Nephron progenitor cell (in vitro differentiated cells): ENCODE results near the gene VTA1.
A peak's percentile ranks its signal among the peaks of the same experiment; 100 is the strongest.
"Not testable (repeated sequence)": the region's sequence is repeated elsewhere in the genome, so short reads cannot be mapped to it uniquely, and the experiment has no call there.

Experiments used
- DNase-seq: peaks from one replicate; pipeline ENCODE4 v3.0.0; 2021
- H3K27ac Mint-ChIP-seq: 2 replicates; pipeline ENCODE4 v1.8.0; 2021; ENCODE audit warnings: mild to moderate bottlenecking, moderate library complexity, mixed read lengths
- H3K27me3 Mint-ChIP-seq: 2 replicates; pipeline ENCODE4 v1.8.0; 2021; ENCODE audit warnings: mild to moderate bottlenecking, low read depth, mixed read lengths; ENCODE audit not compliant: poor library complexity
- H3K36me3 Mint-ChIP-seq: 2 replicates; pipeline ENCODE4 v1.8.0; 2021; ENCODE audit warnings: low read depth, mixed read lengths
- H3K4me1 Mint-ChIP-seq: 2 replicates; pipeline ENCODE4 v1.8.0; 2021; ENCODE audit warnings: mixed read lengths
- H3K4me3 Mint-ChIP-seq: 2 replicates; pipeline ENCODE4 v1.8.0; 2021; ENCODE audit warnings: mild to moderate bottlenecking, moderate library complexity, mixed read lengths
- H3K9me3 Mint-ChIP-seq: 2 replicates; pipeline ENCODE4 v1.8.0; 2021; ENCODE audit warnings: mild to moderate bottlenecking, moderate library complexity, mixed read lengths
- CTCF ChIP-seq: fragments of 200-600 bp; sonication (generic); IDR thresholded peaks from 2 replicates; pipeline ENCODE4 v1.5.0; 2021; ENCODE audit warnings: antibody characterized with exemption

Gene VTA1

GRCh38 chr6:142146828-142147662, at the start of gene VTA1, which contains the start of gene NMBR:
TSS of gene VTA1 (plus strand) at chr6:142147263. CDS start at chr6:142147288, 25 bp downstream.
TSS of gene NMBR (minus strand) at chr6:142147122. CDS start at chr6:142088658, 58,464 bp downstream.
- H3K27me3 Mint-ChIP-seq, result peaks cover 3% of the 10 kb centered on the region
- H3K36me3 Mint-ChIP-seq, result peaks cover 21% of the 10 kb centered on the region
- peaks cover 4% of the 10 kb centered on the region for H3K9me3 Mint-ChIP-seq
- H3K27ac Mint-ChIP-seq, result peak within 1 kb of the TSS; percentile 66
- H3K4me3 Mint-ChIP-seq, result peak within 1 kb of the TSS; percentile 97
- TF ChIP-seq CTCF, result peak; percentile 81
- peaks cover 45% of the 10 kb centered on the region for H3K4me1 Mint-ChIP-seq
- peak; percentile 88 for DNase-seq

DNA sequence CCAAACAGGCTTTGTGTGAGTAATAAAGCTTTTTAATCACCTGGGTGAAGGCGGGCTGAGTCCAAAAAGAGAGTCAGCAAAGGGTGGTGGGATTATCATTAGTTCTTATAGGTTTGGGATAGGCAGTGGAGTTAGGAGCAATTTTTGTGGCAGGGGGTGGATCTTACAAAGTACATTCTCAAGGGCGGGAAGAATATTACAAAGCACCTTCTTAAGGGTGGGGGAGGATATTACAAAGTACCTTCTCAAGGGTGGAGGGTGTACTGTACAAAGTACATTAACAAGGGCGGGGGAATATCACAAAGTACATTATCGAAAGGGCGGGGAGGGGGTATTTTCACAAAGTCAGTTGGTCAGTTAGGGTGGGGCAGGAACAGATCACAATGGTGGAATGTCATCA, 42.2 kb upstream of the VTA1 start:
- not testable (repeated sequence) for H3K9me3 Mint-ChIP-seq, H3K36me3 Mint-ChIP-seq, H3K27ac Mint-ChIP-seq, H3K4me3 Mint-ChIP-seq, H3K27me3 Mint-ChIP-seq, DNase-seq, H3K4me1 Mint-ChIP-seq

GRCh38 chr6:142110820-142111219, 36.2 kb upstream of the VTA1 start:
- H3K27me3 Mint-ChIP-seq, DNase-seq, H3K9me3 Mint-ChIP-seq, H3K4me3 Mint-ChIP-seq, H3K4me1 Mint-ChIP-seq, H3K36me3 Mint-ChIP-seq, H3K27ac Mint-ChIP-seq: not testable (repeated sequence)

- peak; percentile 83 for DNase-seq
- H3K36me3 Mint-ChIP-seq, result no peaks in the 10 kb centered on the region
- H3K27me3 Mint-ChIP-seq, result peaks cover 3% of the 10 kb centered on the region
- peak; percentile 73 for TF ChIP-seq CTCF
- H3K9me3 Mint-ChIP-seq, result no peaks in the 10 kb centered on the region
- H3K27ac Mint-ChIP-seq, result no peak overlapping the region
- H3K4me1 Mint-ChIP-seq, result no peaks in the 10 kb centered on the region
- no peak overlapping the region for H3K4me3 Mint-ChIP-seq
Measured at GRCh38 chr6:142112451-142113061, 34.5 kb upstream of the VTA1 start.

DNA sequence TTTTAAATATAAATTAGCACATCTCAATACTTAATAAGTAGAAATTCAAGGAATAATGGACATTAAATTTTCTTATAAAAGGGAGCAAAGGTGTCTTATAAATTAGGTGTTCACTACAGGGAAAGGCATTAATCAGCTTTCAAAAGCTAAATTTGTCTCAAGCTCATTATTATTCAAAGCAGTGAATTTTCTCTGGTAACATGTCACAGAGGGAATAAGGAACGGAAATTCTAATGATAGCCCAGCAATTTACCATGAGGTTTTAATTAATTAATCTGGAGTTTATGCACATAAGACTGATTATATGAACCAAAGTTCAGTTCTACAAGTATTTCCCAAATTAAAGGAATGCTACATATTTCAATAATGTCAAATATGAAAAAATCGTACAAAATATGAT, 29.7 kb upstream of the VTA1 start:
- Mint-ChIP-seq H3K4me1 (no peaks in the 10 kb centered on the region), H3K27me3 (peaks cover 3% of the 10 kb centered on the region), H3K27ac (no peak overlapping the region), H3K36me3 (no peaks in the 10 kb centered on the region), H3K9me3 (no peaks in the 10 kb centered on the region), H3K4me3 (no peak overlapping the region)
- no peak for TF ChIP-seq CTCF
- DNase-seq, result no peak

GRCh38 chr6:142118328-142118727, 28.7 kb upstream of the VTA1 start:
- Mint-ChIP-seq H3K4me3 (no peak overlapping the region), H3K27me3 (peaks cover 3% of the 10 kb centered on the region)

More at GRCh38 chr6:142118328-142118727, 28.7 kb upstream of the VTA1 start:
- Mint-ChIP-seq H3K27ac (no peak overlapping the region), H3K36me3 (no peaks in the 10 kb centered on the region), H3K9me3 (no peaks in the 10 kb centered on the region), H3K4me1 (no peaks in the 10 kb centered on the region)
- no peak for TF ChIP-seq CTCF
- no peak for DNase-seq
